Vagina (tissue), 2 donors: ENCODE data around the gene C15orf39.

Experiments used
- POLR2A ChIP-seq, 2 donors: fragments of 450-650 bp; IDR thresholded peaks; one replicate each; pipeline ENCODE4 v1.6.1; 2017; ENCODE audit warnings: antibody characterized with exemption in 2 of 2, mild to moderate bottlenecking in 2 of 2, moderate library complexity in 2 of 2
- POLR2AphosphoS5 ChIP-seq, 2 donors: sonication (generic); formaldehyde crosslinking; IDR thresholded peaks; one replicate each; pipeline ENCODE4 v1.9.0; 2017; ENCODE audit warnings: antibody characterized with exemption in 2 of 2, mild to moderate bottlenecking in 2 of 2, low read depth in 1 of 2; ENCODE audit not compliant: insufficient read depth in 1 of 2
- TF ChIP-seq, protein P1 (sequence below), 3 experiments: fragments of 450-650 bp in 2 of 3; fragments of 200-600 bp in 1 of 3; sonication (generic) in 1 of 3; IDR thresholded peaks; one replicate each; pipeline ENCODE4 v1.5.1; 2017 to 2019; ENCODE audit warnings: antibody characterized with exemption in 3 of 3, mild to moderate bottlenecking in 2 of 3, moderate library complexity in 2 of 3

DNA sequence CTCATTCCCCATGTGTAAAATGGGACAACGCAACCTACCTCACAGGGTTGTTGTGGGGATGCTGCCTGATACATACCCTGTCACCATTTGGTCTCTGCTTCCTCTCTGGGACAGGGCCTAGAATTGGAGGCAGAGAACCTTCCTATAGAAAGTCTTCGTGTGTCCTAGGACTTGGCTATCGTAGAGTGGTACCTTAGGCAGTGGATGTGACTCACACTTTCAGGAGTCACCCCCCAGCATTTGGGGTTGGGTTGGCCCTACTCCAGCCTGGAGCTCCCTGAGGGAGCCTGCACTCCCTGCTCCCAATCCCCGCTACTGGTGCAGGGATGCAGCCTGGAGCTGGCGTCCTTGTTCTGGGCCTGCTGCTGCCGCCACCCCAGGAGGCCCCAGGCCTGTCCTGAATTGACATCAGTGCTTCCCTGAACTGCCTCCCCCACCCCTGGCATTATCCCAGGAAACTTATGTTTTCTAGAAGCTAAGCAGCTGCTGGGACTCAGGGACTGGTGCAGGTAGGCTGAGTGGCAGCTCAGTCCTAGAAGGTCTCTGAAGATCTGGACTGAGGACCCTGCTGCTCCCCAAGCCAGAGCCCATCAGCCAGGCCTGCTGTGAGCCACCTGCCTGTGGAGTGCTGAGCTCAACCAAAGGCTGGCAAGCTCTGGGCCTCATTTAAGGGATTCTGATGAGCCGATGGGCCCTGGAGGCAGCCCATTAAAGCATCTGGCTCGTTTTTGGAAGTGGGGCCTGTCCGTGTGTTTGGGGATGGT, 9.9 kb downstream of the C15orf39 start:
- TF ChIP-seq, protein P1, sequence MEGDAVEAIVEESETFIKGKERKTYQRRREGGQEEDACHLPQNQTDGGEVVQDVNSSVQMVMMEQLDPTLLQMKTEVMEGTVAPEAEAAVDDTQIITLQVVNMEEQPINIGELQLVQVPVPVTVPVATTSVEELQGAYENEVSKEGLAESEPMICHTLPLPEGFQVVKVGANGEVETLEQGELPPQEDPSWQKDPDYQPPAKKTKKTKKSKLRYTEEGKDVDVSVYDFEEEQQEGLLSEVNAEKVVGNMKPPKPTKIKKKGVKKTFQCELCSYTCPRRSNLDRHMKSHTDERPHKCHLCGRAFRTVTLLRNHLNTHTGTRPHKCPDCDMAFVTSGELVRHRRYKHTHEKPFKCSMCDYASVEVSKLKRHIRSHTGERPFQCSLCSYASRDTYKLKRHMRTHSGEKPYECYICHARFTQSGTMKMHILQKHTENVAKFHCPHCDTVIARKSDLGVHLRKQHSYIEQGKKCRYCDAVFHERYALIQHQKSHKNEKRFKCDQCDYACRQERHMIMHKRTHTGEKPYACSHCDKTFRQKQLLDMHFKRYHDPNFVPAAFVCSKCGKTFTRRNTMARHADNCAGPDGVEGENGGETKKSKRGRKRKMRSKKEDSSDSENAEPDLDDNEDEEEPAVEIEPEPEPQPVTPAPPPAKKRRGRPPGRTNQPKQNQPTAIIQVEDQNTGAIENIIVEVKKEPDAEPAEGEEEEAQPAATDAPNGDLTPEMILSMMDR (IDR thresholded peaks at IDR 0.05): no peak
- TF ChIP-seq POLR2AphosphoS5 (IDR thresholded peaks at IDR 0.05; ENCODE audit: insufficient read depth in 1 of 2, low read depth in 1 of 2): no peak
- no peak for TF ChIP-seq POLR2A (IDR thresholded peaks at IDR 0.05)
